Chondrocyte (in vitro differentiated cells): ENCODE measurements around the gene KNG1. TPM values are rescaled to one million over a fixed set of nuclear protein-coding genes. Genes with fewer than 3 reads are reported as not detected.
"Not testable (repeated sequence)": the region's sequence is repeated elsewhere in the genome, so short reads cannot be mapped to it uniquely, and the experiment has no call there.

Experiments used
- DNase-seq: peaks from one replicate; pipeline ENCODE4 v3.0.0; 2021; ENCODE audit warnings: mixed read lengths, low spot score
- H3K27ac Mint-ChIP-seq: one replicate; pipeline ENCODE4 v1.8.0; 2021; ENCODE audit warnings: mild to moderate bottlenecking, moderate library complexity, mixed read lengths; ENCODE audit not compliant: unreplicated experiment
- H3K27me3 Mint-ChIP-seq: 2 replicates; pipeline ENCODE4 v1.8.0; 2021; ENCODE audit warnings: low read depth, mixed read lengths
- H3K36me3 Mint-ChIP-seq: 2 replicates; pipeline ENCODE4 v1.8.0; 2021; ENCODE audit warnings: low read depth, mixed read lengths
- H3K4me1 Mint-ChIP-seq: 2 replicates; pipeline ENCODE4 v1.8.0; 2021; ENCODE audit warnings: low read depth, mild to moderate bottlenecking, mixed read lengths
- H3K4me3 Mint-ChIP-seq: one replicate; pipeline ENCODE4 v1.8.0; 2021; ENCODE audit warnings: mild to moderate bottlenecking, moderate library complexity, mixed read lengths; ENCODE audit not compliant: unreplicated experiment
- H3K9me3 Mint-ChIP-seq: 2 replicates; pipeline ENCODE4 v1.8.0; 2021; ENCODE audit warnings: low read depth, mixed read lengths
- total RNA-seq: library from RNA; stranded (reverse); gene quantifications from 3 replicates; pipeline ENCODE4 v1.2.1, GENCODE V29; 2021
- TF ChIP-seq, protein P1 (sequence below): fragments of 200-600 bp; sonication (generic); IDR thresholded peaks from 2 replicates; pipeline ENCODE4 v1.5.0; 2021; ENCODE audit warnings: antibody characterized with exemption, mild to moderate bottlenecking, moderate library complexity

The KNG1 gene
- total RNA-seq, 1 donor from 2014 or later = not detected

GRCh38 chr3:186687120-186687651, 30.0 kb upstream of the KNG1 start:
- no peak for DNase-seq

DNA sequence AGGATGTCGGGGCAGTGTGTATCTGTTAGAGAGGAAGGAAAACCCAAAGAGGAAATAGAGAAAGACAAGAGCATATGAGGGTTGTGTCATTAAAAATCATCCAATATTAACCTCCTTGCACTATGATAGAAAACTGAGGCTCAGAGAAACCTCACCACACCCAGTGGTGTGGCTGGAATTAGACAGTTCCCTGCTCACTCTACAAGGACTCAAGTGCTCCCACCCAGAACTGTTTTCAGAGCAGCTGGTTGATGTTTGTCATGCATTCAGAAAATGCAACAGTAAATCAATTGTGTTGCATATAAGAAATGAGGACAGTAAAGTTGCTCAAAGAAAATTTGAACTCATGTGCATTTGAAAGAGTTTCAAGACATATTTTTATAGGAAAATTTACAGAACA, 26.9 kb upstream of the KNG1 start:
- not testable (repeated sequence) for H3K9me3 Mint-ChIP-seq, DNase-seq, H3K4me3 Mint-ChIP-seq, H3K36me3 Mint-ChIP-seq, H3K27ac Mint-ChIP-seq, H3K4me1 Mint-ChIP-seq
- peaks cover 60% of the 10 kb centered on the region for H3K27me3 Mint-ChIP-seq

More at GRCh38 chr3:186687120-186687651, 30.0 kb upstream of the KNG1 start:
- H3K36me3 Mint-ChIP-seq = no peaks in the 10 kb centered on the region
- TF ChIP-seq, protein P1, sequence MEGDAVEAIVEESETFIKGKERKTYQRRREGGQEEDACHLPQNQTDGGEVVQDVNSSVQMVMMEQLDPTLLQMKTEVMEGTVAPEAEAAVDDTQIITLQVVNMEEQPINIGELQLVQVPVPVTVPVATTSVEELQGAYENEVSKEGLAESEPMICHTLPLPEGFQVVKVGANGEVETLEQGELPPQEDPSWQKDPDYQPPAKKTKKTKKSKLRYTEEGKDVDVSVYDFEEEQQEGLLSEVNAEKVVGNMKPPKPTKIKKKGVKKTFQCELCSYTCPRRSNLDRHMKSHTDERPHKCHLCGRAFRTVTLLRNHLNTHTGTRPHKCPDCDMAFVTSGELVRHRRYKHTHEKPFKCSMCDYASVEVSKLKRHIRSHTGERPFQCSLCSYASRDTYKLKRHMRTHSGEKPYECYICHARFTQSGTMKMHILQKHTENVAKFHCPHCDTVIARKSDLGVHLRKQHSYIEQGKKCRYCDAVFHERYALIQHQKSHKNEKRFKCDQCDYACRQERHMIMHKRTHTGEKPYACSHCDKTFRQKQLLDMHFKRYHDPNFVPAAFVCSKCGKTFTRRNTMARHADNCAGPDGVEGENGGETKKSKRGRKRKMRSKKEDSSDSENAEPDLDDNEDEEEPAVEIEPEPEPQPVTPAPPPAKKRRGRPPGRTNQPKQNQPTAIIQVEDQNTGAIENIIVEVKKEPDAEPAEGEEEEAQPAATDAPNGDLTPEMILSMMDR = no peak
- H3K27ac Mint-ChIP-seq = no peak overlapping the region
- H3K4me3 Mint-ChIP-seq = no peak overlapping the region
- no peaks in the 10 kb centered on the region for H3K4me1 Mint-ChIP-seq
- peaks cover 68% of the 10 kb centered on the region for H3K27me3 Mint-ChIP-seq
- H3K9me3 Mint-ChIP-seq = peaks cover 11% of the 10 kb centered on the region

DNA sequence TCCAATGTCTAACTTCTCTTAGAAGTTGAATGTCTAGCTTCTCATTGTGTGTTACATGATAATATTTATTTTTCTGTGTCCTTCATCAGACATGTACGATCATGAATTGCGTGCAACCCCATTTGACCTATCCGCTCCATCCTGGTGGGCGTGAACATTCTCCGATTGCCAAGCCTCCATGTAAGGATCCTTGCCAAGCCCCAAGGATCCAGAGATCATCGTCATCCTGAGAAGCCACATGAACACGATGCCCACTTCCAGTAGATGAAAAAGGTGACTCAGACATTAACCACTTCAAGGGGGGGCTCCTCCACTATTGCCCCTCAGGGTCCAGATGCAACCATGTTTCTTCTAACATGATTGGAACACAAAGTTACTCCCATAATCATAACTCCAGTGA, 25.5 kb upstream of the KNG1 start:
- Mint-ChIP-seq H3K4me1 (no peaks in the 10 kb centered on the region), H3K9me3 (no peaks in the 10 kb centered on the region), H3K36me3 (no peaks in the 10 kb centered on the region), H3K4me3 (no peak overlapping the region), H3K27ac (no peak overlapping the region), H3K27me3 (peaks cover 47% of the 10 kb centered on the region)
- TF ChIP-seq, protein P1 = no peak
- no peak for DNase-seq

- DNase-seq = no peak
- Mint-ChIP-seq H3K27me3 (peaks cover 34% of the 10 kb centered on the region), H3K36me3 (no peaks in the 10 kb centered on the region), H3K9me3 (no peaks in the 10 kb centered on the region), H3K27ac (no peak overlapping the region), H3K4me3 (no peak overlapping the region), H3K4me1 (no peaks in the 10 kb centered on the region)
- TF ChIP-seq, protein P1 = no peak
Observed at GRCh38 chr3:186693843-186694242, 23.3 kb upstream of the KNG1 start.

DNA sequence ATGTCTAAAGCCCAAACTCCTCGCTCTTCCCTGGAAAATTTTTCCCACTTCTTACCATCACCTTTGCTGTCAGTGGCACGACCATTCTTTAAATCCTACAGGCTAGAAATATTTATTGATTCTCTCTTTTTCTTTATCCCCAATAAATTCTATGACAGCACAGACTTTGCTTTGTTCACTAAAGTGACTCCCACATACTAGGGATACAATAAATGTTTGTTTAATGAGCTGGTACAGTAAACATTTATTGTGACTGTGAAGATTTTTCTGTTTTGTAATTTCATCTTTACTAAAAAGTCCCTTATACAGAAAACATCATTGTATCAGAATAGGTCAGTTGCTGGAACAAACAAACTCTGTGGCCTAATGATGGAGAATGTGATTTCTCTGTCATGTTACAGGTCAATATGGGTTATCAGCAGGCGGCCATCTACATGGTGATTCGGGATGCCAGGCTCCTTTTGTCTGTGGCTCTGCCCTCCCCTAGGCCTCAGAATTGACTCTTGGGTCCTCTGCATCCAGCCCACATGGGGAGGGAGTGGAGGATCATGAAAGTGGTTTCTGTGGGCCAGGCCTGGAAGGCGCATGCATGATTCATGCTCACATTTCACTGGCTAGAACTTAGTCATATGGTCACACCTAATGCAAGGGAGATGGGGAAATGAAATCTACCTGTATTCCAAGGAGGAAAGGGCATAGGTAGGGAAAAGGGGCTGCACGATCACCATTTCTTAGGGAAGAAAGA, 22.7 kb upstream of the KNG1 start:
- DNase-seq = no peak
- no peaks in the 10 kb centered on the region for H3K9me3 Mint-ChIP-seq
- no peak overlapping the region for H3K27ac Mint-ChIP-seq
- H3K4me1 Mint-ChIP-seq = no peaks in the 10 kb centered on the region
- TF ChIP-seq, protein P1 = no peak
- peaks cover 34% of the 10 kb centered on the region for H3K27me3 Mint-ChIP-seq
- no peaks in the 10 kb centered on the region for H3K36me3 Mint-ChIP-seq
- H3K4me3 Mint-ChIP-seq = no peak overlapping the region

GRCh38 chr3:186696522-186696921, 20.6 kb upstream of the KNG1 start:
- no peak overlapping the region for H3K27ac Mint-ChIP-seq
- no peaks in the 10 kb centered on the region for H3K9me3 Mint-ChIP-seq
- TF ChIP-seq, protein P1 = no peak
- peaks cover 19% of the 10 kb centered on the region for H3K27me3 Mint-ChIP-seq
- DNase-seq = no peak
- peaks cover 1% of the 10 kb centered on the region for H3K36me3 Mint-ChIP-seq
- no peak overlapping the region for H3K4me3 Mint-ChIP-seq
- H3K4me1 Mint-ChIP-seq = peaks cover 5% of the 10 kb centered on the region
